DND-41 (cell line): ENCODE results near the gene ADSS1.

Experiments
- CTCF ChIP-seq: IDR thresholded peaks from 2 replicates; pipeline ENCODE4 v1.5.1; 2012; ENCODE audit warnings: borderline replicate concordance, low read length, moderate library complexity, mild to moderate bottlenecking; ENCODE audit not compliant: poor library complexity, severe bottlenecking; ENCODE audit errors: extremely low read depth
- EZH2 ChIP-seq: IDR thresholded peaks from 3 replicates; pipeline ENCODE4 v1.6.1; 2012; ENCODE audit warnings: borderline replicate concordance, low read depth, mild to moderate bottlenecking, moderate library complexity, low read length, inconsistent platforms; ENCODE audit not compliant: severe bottlenecking

- TF ChIP-seq CTCF (no peak), EZH2 (no peak)
Measured at GRCh38 chr14:104732355-104732804, 8.4 kb downstream of the ADSS1 start.
